Fibroblast of lung (primary cell): ENCODE data around the gene USH2A. TPM values are rescaled to one million over a fixed set of nuclear protein-coding genes. Genes with fewer than 3 reads are reported as not detected.

Experiments used
- DNase-seq, 2 donors: peaks; one replicate each; pipeline versions ENCODE4 v3.0.0 to v3.0.0-alpha.2; 2010; ENCODE audit warnings: low read depth in 2 of 2
- H2AFZ ChIP-seq: 2 replicates; pipeline ENCODE4 v1.5.1; 2012; ENCODE audit warnings: low read length, control low read depth, inconsistent platforms
- H3K27ac ChIP-seq: 2 replicates; pipeline ENCODE4 v1.5.1; 2011; ENCODE audit warnings: low read length, control low read depth; ENCODE audit not compliant: insufficient read depth
- H3K27me3 ChIP-seq: 2 replicates; pipeline ENCODE4 v1.5.1; 2011; ENCODE audit warnings: mild to moderate bottlenecking, low read length; ENCODE audit not compliant: control insufficient read depth, insufficient read depth
- H3K36me3 ChIP-seq: 2 replicates; pipeline ENCODE4 v1.5.1; 2011; ENCODE audit warnings: low read length; ENCODE audit not compliant: control insufficient read depth, insufficient read depth
- H3K4me1 ChIP-seq: 2 replicates; pipeline ENCODE4 v1.5.1; 2011; ENCODE audit warnings: low read length; ENCODE audit not compliant: control insufficient read depth, insufficient read depth; ENCODE audit errors: extremely low read depth
- H3K4me2 ChIP-seq: 2 replicates; pipeline ENCODE4 v1.5.1; 2011; ENCODE audit warnings: low read length, control low read depth; ENCODE audit not compliant: insufficient read depth; ENCODE audit errors: extremely low read depth
- H3K4me3 ChIP-seq, 4 experiments: fragments of 200-600 bp in 1 of 4; sonication (generic) in 1 of 4; replicated peaks in 1 of 4; 2 replicates each; pipeline ENCODE4 v1.5.1; 2011 to 2016; ENCODE audit warnings: low read length in 4 of 4, low read depth in 3 of 4, mild to moderate bottlenecking in 3 of 4, control low read depth in 2 of 4, inconsistent platforms in 1 of 4, mixed read lengths in 1 of 4; ENCODE audit not compliant: insufficient read depth in 1 of 4; ENCODE audit errors: control extremely low read depth in 1 of 4
- H3K79me2 ChIP-seq: 2 replicates; pipeline ENCODE4 v1.5.1; 2012; ENCODE audit warnings: mild to moderate bottlenecking, low read length, inconsistent platforms; ENCODE audit not compliant: control insufficient read depth, insufficient read depth
- H3K9ac ChIP-seq: 2 replicates; pipeline ENCODE4 v1.5.1; 2011; ENCODE audit warnings: mild to moderate bottlenecking, low read length, control low read depth; ENCODE audit not compliant: insufficient read depth
- H3K9me3 ChIP-seq: 2 replicates; pipeline ENCODE4 v1.5.1; 2012; ENCODE audit warnings: low read depth, low read length; ENCODE audit not compliant: control insufficient read depth, insufficient read depth
- H4K20me1 ChIP-seq: 2 replicates; pipeline ENCODE4 v1.5.1; 2011; ENCODE audit warnings: low read length; ENCODE audit not compliant: control insufficient read depth, insufficient read depth; ENCODE audit errors: extremely low read depth
- CTCF ChIP-seq, 2 donors: IDR thresholded peaks in 1 of 2; conservative IDR thresholded peaks in 1 of 2; 1 replicate in 1 of 2; 2 replicates in 1 of 2; pipeline ENCODE4 v1.5.1; 2011 to 2012; ENCODE audit warnings: low read length in 2 of 2, control low read depth in 1 of 2, inconsistent platforms in 1 of 2, low read depth in 1 of 2, mild to moderate bottlenecking in 1 of 2
- EZH2 ChIP-seq: IDR thresholded peaks from 2 replicates; pipeline ENCODE4 v1.5.1; 2012; ENCODE audit warnings: low read length, control low read depth, mild to moderate bottlenecking; ENCODE audit errors: missing control alignments
- polyA plus RNA-seq, 2 donors: library from polyadenylated mRNA; depleted of rRNA in 1 of 2; stranded (reverse) in 1 of 2; unstranded in 1 of 2; fragments of >200 nt; gene quantifications; 2 replicates each; pipeline ENCODE4 v1.2.1, GENCODE V29; 2011 to 2012; ENCODE audit warnings: missing spikeins in 1 of 2
- total RNA-seq: library from RNA; depleted of rRNA; stranded (reverse); fragments of >200 nt; gene quantifications from 2 replicates; pipeline ENCODE4 v1.2.1, GENCODE V29; 2014

The USH2A gene
- total and polyA plus RNA-seq, 2 donors (not counting 1 experiment from before 2014, with no cell fraction given): under 0.01 to 0.01 TPM

GRCh38 chr1:215606036-215606435 is 817.2 kb downstream of the USH2A start:
- H3K27ac ChIP-seq: no peak overlapping the region
- no peak overlapping the region for H2AFZ ChIP-seq
- H4K20me1 ChIP-seq: no peaks in the 10 kb centered on the region
- peaks cover 2% of the 10 kb centered on the region for H3K36me3 ChIP-seq
- H3K9me3 ChIP-seq: no peaks in the 10 kb centered on the region
- H3K4me1 ChIP-seq: peaks cover 2% of the 10 kb centered on the region
- H3K4me3 ChIP-seq: no peak overlapping the region
- no peaks in the 10 kb centered on the region for H3K27me3 ChIP-seq
- H3K9ac ChIP-seq: no peak overlapping the region
- no peak overlapping the region for H3K4me2 ChIP-seq
- H3K79me2 ChIP-seq: no peaks in the 10 kb centered on the region
- no peak for DNase-seq
- TF ChIP-seq CTCF (conservative IDR thresholded peaks at IDR 0.05 in 1 of 2, IDR thresholded peaks at IDR 0.05 in 1 of 2; ENCODE audit: low read depth in 1 of 2, low read length in 2 of 2): no peak
- no peak for TF ChIP-seq EZH2

GRCh38 chr1:215605011-215605621 is 818.1 kb downstream of the USH2A start:
- Histone ChIP-seq H4K20me1 (no peaks in the 10 kb centered on the region), H3K36me3 (peaks cover 2% of the 10 kb centered on the region), H2AFZ (no peak overlapping the region), H3K4me2 (no peak overlapping the region), H3K9me3 (no peaks in the 10 kb centered on the region), H3K4me3 (no peak overlapping the region), H3K9ac (no peak overlapping the region), H3K27me3 (no peaks in the 10 kb centered on the region), H3K27ac (no peak overlapping the region), H3K79me2 (no peaks in the 10 kb centered on the region), H3K4me1 (peaks cover 2% of the 10 kb centered on the region)
- DNase-seq: no peak
- TF ChIP-seq CTCF (conservative IDR thresholded peaks at IDR 0.05 in 1 of 2, IDR thresholded peaks at IDR 0.05 in 1 of 2; ENCODE audit: low read depth in 1 of 2, low read length in 2 of 2) (no peak), EZH2 (no peak)

GRCh38 chr1:215603319-215603718 is 819.9 kb downstream of the USH2A start:
- H3K36me3 ChIP-seq: peaks cover 2% of the 10 kb centered on the region
- H2AFZ ChIP-seq: no peak overlapping the region
- no peaks in the 10 kb centered on the region for H3K9me3 ChIP-seq
- no peak overlapping the region for H3K9ac ChIP-seq
- H4K20me1 ChIP-seq: no peaks in the 10 kb centered on the region
- no peaks in the 10 kb centered on the region for H3K79me2 ChIP-seq
- DNase-seq: peak in 1 of 2 donors; percentile 40
- peaks cover 2% of the 10 kb centered on the region for H3K4me1 ChIP-seq
- H3K4me3 ChIP-seq: no peak overlapping the region
- no peak overlapping the region for H3K27ac ChIP-seq
- no peak overlapping the region for H3K4me2 ChIP-seq
- no peaks in the 10 kb centered on the region for H3K27me3 ChIP-seq
- TF ChIP-seq CTCF (conservative IDR thresholded peaks at IDR 0.05 in 1 of 2, IDR thresholded peaks at IDR 0.05 in 1 of 2; ENCODE audit: low read depth in 1 of 2, low read length in 2 of 2) (no peak), EZH2 (no peak)
